ENCODE data around the gene HNRNPH1.
A peak's percentile ranks its signal among the peaks of the same experiment; 100 is the strongest.

The HNRNPH1 gene

DNA sequence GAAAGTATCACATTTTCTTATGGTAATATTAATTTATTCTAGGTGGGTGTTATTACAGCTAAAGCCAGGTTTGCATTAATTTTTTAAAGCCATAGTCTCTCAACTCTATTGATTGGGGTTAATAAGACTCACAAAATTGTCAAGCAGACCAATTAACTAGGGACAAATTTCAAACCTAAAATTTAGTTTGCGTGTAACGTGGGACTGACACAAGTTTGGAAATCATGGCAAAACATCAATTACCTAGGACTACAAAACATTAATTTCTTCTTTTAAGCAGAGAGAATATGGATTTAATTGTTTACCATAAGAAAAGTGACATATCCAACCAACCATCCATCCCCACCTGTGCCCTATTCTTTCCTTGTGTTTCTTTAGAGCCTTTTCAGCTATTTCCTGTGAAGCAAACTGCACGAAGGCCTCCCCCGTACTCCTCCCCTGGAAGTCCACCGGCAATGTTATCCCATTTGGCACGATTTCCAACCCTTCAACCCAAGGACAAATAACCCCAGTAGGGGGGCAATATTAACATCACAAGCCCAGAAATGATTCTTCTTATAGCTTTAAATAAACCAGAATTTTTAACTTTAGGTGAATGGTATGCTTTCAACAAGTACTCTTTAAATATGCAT lies 4.4 kb downstream of the HNRNPH1 start:
- Histone ChIP-seq H3K4me3 (replicated peaks; ENCODE audit: low read depth, low read length) (0 out of 2 replicates have a peak overlapping the region, but pooled peaks have one; percentile 4), H3K36me3 (ENCODE audit: control insufficient read depth, insufficient read depth, low read length) (peaks cover 17% of the 10 kb centered on the region), H3K27me3 (replicated peaks; ENCODE audit: control insufficient read depth, insufficient read depth, low read length) (no peaks in the 10 kb centered on the region)
- TF ChIP-seq, protein P1, sequence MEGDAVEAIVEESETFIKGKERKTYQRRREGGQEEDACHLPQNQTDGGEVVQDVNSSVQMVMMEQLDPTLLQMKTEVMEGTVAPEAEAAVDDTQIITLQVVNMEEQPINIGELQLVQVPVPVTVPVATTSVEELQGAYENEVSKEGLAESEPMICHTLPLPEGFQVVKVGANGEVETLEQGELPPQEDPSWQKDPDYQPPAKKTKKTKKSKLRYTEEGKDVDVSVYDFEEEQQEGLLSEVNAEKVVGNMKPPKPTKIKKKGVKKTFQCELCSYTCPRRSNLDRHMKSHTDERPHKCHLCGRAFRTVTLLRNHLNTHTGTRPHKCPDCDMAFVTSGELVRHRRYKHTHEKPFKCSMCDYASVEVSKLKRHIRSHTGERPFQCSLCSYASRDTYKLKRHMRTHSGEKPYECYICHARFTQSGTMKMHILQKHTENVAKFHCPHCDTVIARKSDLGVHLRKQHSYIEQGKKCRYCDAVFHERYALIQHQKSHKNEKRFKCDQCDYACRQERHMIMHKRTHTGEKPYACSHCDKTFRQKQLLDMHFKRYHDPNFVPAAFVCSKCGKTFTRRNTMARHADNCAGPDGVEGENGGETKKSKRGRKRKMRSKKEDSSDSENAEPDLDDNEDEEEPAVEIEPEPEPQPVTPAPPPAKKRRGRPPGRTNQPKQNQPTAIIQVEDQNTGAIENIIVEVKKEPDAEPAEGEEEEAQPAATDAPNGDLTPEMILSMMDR (IDR thresholded peaks at IDR 0.05; ENCODE audit: insufficient read depth, low read length, poor library complexity, severe bottlenecking) = no peak
- DNase-seq (ENCODE audit: extremely low read depth, insufficient read length) = no peak

DNA sequence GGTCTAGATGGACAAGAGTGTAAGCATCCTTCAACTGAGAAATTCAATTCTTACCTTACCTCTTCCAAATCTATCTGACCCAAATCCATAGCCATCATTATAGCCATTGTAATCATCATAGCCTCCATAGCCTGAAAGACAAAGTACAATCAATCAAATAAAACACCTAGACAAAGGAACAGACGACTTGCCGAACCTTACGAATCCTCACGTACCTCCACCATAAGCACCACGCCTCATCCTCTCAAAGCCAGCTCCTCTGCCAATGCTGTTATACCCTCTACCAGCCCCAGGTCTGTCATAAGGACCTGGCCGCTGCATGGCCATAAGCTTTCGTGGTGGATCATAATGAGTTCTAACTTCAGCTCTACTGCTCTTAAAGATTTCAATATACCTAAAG lies 5.5 kb downstream of the HNRNPH1 start:
- TF ChIP-seq, protein P1 (IDR thresholded peaks at IDR 0.05; ENCODE audit: insufficient read depth, low read length, poor library complexity, severe bottlenecking) = no peak
- Histone ChIP-seq H3K4me3 (replicated peaks; ENCODE audit: low read depth, low read length) (no peak overlapping the region), H3K36me3 (ENCODE audit: control insufficient read depth, insufficient read depth, low read length) (peaks cover 25% of the 10 kb centered on the region), H3K27me3 (replicated peaks; ENCODE audit: control insufficient read depth, insufficient read depth, low read length) (no peaks in the 10 kb centered on the region)
- no peak for DNase-seq (ENCODE audit: extremely low read depth, insufficient read length)

DNA sequence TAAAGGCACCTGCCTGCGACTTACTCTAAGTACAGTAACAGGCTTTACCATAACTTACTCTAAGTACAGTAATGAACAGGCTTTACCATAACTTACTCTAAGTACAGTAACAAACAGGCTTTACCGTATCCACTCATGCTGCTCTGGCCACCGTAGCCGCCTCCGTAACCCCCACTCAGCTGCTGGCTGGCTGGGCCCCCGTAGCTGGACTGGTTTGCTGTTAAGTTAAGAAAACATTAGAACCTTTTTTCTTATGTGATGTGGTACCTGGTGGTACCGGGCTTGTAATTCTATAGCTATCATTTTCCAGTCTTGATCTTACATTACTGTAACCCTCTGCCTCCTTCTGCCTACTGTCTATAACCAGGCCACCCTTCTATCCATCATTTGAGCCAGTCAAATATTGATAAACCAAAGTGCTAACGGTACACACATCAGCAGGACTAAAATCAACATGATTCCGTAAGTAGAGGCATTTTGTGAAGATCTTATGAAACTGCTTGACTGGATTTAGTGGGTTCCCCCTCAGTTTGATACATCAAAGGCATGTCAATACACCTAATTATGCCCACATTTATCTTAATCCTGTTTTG lies 7.4 kb downstream of the HNRNPH1 start:
- no peaks in the 10 kb centered on the region for H3K27me3 ChIP-seq (replicated peaks; ENCODE audit: control insufficient read depth, insufficient read depth, low read length)
- no peak overlapping the region for H3K4me3 ChIP-seq (replicated peaks; ENCODE audit: low read depth, low read length)
- TF ChIP-seq, protein P1 (IDR thresholded peaks at IDR 0.05; ENCODE audit: insufficient read depth, low read length, poor library complexity, severe bottlenecking) = no peak
- peaks cover 33% of the 10 kb centered on the region for H3K36me3 ChIP-seq (ENCODE audit: control insufficient read depth, insufficient read depth, low read length)
- DNase-seq (ENCODE audit: extremely low read depth, insufficient read length) = no peak

DNA sequence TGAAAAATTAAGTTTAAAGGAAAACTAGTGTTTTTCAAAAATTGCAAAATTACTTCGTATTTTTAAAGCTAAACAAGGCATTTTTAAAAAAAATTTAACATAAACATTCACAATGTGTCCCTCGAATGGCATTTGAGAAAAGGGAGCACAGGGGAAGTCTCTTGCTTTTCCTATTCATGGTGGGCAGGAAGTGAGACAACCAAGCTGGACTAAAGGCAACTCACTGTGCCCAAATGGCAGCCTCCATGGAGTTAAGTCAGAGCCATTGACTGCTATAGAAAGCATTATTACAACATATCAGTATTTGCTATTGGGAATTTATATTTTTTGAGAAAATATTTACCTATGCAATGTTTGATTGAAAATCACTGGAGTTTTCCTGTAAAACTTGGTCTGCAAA lies 8.3 kb downstream of the HNRNPH1 start:
- DNase-seq (ENCODE audit: extremely low read depth, insufficient read length) = no peak
- peaks cover 38% of the 10 kb centered on the region for H3K36me3 ChIP-seq (ENCODE audit: control insufficient read depth, insufficient read depth, low read length)
- TF ChIP-seq, protein P1 (IDR thresholded peaks at IDR 0.05; ENCODE audit: insufficient read depth, low read length, poor library complexity, severe bottlenecking) = no peak
- H3K4me3 ChIP-seq (replicated peaks; ENCODE audit: low read depth, low read length) = no peak overlapping the region
- H3K27me3 ChIP-seq (replicated peaks; ENCODE audit: control insufficient read depth, insufficient read depth, low read length) = no peaks in the 10 kb centered on the region

DNA sequence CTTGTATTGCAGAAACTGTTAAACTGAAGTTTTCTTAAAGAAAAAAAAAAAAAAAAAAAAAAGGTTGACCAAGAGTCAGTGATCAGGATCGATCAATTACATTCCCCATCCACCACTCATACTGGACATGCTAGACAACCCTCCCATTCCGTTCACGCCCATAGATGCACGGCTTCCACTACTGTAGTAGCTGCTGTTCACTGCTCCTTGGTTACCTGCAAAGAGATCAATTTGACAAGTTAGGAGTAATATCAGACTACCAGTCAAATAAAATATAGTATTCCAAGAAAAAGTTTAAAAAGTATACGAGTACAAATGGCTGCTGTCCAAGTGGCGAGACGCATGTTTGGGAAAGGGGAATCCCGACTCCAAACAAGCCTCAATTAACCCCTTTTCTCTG lies 8.7 kb downstream of the HNRNPH1 start:
- Histone ChIP-seq H3K36me3 (ENCODE audit: control insufficient read depth, insufficient read depth, low read length) (peaks cover 41% of the 10 kb centered on the region), H3K27me3 (replicated peaks; ENCODE audit: control insufficient read depth, insufficient read depth, low read length) (no peaks in the 10 kb centered on the region), H3K4me3 (replicated peaks; ENCODE audit: low read depth, low read length) (no peak overlapping the region)
- TF ChIP-seq, protein P1 (IDR thresholded peaks at IDR 0.05; ENCODE audit: insufficient read depth, low read length, poor library complexity, severe bottlenecking) = no peak
- no peak for DNase-seq (ENCODE audit: extremely low read depth, insufficient read length)
